HG02763 (cell line): ENCODE measurements around the gene SLC39A7.
A peak's percentile ranks its signal among the peaks of the same experiment; 100 is the strongest.

Experiments
- ATAC-seq: cut with Tn5 transposase; IDR thresholded peaks from one replicate; pipeline ENCODE4 v1.9.1; 2021; ENCODE audit warnings: mild to moderate bottlenecking, moderate library complexity; ENCODE audit not compliant: unreplicated experiment

SLC39A7 gene

DNA sequence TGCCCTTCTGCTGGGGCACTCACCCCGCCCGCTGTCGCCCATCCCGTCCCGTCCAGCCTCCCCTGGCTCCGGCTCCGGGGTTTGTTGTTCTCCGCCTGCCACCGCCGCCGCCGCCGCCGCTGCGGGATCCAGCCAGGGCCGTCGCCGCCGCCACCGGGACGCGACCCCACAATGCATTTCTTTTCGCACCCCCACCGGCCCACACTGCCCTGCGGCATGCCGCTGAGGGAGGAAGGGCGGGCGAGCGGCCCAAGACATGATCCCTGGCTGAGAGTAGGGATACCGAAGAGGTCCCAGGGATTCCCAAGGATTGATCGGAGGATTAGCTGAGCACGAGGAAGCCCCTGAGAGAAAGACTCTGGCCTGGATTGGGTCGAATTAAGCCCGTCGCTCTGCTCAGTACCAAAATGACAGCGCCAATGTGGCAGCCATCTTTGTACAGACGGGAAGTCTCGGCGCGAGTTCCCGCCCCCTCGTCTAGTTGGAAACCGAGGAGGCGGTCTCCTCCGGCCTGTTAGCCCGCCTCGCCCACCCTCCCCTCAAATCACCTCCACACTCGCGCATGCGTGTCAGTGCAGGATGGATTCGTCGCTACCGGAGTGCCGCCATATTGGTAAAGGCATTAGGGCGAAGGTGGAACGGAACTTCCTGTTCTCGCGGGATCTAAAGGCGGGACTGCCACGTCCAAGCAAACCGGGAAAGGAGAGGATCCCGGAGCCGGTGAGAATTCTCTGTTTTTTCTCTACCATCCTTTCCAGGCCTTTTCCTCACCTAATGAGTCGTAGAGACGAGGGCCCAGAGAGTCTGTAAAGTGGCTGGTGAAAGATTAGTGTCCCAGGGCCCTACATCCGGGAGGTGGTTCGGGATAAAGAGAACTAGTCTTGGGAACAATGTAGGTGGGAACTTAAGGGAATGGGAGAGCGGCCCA is at the start of gene SLC39A7, which contains the start of gene RXRB:
TSS of gene SLC39A7 (plus strand) at position 649 of the 928 bp plus-strand sequence. CDS start 379 bp downstream, outside the sequence.
TSS of gene RXRB (minus strand) at position 447 of the 928 bp plus-strand sequence. CDS start at position 258, 189 bp downstream.
- ATAC-seq = peak; percentile 55

GRCh38 chr6:33151050-33151449 is 49.6 kb upstream of the SLC39A7 start:
- ATAC-seq = no peak

- ATAC-seq = no peak
Measured at GRCh38 chr6:33154349-33154748, 46.3 kb upstream of the SLC39A7 start.

DNA sequence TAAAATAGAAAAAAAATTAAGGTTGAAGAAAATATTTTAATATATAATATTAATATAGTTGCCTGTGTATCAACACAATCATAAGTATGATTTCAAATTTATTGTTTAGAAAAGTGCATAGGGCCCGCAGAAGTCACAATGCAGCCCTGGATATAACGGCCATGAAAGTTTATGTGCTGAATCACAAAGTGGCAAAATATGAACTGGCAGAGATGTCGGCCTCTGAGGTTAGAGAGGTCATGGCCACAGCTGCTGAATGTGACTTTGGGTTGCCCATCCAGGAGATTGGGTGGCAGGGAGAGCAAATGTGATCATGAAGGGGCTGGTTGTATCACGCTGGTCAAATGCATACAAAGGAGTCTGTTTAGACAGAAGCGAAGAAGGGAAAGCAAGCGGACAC is 44.1 kb upstream of the SLC39A7 start:
- no peak for ATAC-seq

DNA sequence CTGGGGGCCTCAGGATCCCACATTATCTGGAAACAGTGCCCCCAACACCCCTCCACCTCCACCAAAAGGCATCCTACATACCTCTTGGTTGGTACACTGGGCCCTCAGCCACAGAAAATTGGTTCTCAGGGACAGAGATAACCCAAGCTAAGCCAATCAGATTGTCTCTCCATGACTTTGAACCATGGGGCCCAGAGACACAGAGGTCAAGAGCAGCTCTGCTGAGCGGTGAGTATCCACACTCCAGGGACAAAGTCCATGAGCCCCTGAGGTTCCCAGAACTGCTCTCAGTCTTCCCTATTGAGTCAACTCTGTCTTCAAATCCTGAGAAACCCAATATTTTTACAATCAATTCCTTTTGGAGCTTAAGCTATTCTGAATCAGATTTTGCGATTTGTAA is 43.7 kb upstream of the SLC39A7 start:
- no peak for ATAC-seq

GRCh38 chr6:33160096-33160495 is 40.6 kb upstream of the SLC39A7 start:
- ATAC-seq = no peak

DNA sequence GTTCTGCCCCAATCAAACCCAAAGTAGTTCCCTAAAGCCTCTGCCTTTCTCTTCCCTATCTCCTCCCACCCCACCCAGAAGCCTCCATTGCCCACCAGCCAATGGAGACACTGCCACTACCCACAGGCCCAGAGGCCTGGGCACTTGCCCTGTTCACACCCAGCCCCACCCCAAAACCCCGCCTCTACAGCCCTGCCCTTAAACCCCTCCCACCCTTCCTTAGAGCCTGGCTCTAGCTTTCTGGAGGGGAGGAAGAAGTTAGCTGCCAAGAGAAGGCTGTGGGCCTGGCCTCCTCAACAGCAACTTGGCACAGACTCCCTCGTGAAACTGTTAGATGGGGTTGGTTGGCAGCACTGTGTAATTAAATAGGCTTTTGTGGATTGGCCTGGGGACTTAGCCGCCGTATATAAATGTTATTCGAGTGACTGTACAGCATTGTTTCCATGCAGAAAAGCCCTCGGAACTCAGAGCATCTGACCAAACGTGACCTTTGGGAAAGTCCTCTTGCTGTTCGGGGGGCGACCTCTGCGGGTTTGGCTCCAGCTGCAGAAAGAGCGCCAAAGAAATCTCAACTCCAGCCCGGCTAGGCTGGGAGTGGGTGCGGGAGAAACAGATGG is 39.8 kb upstream of the SLC39A7 start:
- no peak for ATAC-seq

DNA sequence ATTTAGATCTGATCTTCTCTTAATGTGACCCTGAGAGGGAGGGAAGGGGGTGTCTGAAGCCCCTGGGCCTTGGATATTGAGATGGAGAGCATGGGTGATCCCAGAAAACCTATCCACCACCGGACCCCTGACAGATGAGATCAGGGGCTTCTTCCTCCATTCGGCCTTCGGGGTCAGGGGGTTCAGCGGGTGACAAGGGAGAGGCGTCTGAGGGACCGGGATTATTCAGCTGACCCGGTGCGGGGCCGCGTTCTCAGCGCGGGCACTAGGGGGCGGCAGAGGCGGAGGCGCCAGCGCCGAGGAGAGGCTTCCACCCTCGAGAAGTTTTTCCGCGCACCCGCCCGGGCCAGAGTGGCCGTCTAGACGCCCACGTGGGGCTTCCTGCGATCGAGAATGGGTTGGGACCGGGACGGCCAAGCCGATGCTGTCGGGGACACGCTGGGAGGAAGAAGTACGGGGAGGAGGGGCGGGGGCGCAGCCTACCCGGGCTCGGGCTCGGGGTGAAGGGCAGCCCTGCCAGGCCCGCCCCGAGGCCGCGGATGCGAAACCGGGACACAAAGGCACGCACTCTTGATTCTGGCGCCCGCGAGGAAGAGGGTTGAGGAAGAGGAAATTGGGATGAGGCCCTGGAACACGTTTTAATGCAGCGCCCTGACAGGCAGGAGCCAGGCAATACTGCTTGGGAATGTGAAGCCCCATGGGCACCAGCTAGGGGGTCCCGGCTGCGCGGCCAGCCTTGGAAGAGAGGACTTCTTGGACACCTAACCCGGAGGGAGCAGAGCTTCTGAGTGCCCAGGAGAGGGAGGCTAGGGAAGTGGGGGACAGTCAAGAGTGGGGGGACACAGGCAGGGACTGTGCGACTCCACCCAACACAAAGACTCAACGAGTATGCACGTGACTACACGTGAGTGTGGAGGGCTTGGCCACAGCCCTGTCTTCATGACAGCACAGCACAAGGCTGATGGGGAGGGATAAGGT is 39.0 kb upstream of the SLC39A7 start:
- ATAC-seq = no peak

- no peak for ATAC-seq
Measured at GRCh38 chr6:33163540-33163939, 37.1 kb upstream of the SLC39A7 start.

- ATAC-seq = no peak
Measured at GRCh38 chr6:33164176-33164575, 36.5 kb upstream of the SLC39A7 start.

DNA sequence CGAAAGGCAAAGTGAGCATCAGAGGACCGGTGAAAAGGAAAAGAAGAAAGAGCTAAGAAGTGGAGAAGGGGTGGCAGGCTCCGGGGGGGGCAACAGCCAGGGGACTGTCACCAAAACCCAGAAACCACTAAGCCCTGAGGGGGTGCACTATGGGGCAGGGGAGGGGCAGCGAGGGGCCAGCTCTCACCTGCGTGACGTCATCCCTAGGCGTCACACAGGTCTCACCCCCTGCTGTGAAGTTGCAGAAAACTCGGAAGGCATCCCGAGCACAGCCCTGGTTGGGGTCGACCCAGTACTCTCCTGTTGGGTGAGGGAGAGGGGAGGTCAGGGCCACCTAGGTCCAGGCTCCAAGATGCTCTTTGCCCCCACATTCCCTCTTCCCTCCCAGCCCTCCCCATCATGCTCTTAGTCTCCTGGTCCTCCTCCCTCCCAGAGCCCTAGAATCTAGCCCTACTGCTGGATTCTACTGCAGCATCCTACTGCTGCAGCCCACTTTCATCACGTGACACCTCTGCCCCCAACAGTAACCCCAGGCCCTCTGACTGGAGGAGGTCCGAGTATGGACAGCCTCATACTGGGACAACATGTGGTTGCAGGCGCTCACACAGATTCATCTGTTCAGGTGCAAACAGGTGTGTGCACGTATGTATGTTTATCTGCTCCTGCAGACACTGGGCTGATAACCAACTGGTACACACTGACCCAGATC is 35.8 kb upstream of the SLC39A7 start:
- no peak for ATAC-seq

GRCh38 chr6:33165581-33166258 is 34.9 kb upstream of the SLC39A7 start:
- no peak for ATAC-seq

DNA sequence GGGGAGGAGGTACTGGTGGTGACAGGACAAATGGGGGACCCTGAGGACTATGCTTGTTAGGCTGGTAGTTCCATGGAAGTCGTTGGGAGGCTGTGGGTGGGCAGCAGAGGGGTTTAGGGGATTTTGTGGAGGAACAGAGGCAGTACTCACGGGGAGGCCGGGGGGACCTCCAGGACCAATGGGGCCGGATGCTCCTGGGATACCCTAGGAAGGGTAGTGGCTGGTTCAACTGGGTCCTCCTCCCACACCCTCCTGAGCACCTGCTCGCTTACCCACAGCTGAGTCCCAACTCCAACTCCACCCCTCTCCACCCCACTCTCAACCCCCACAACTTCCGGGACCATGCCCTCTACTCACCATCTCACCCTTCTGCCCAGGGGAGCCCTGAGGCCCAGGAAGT is 34.3 kb upstream of the SLC39A7 start:
- ATAC-seq = no peak

- no peak for ATAC-seq
Measured at GRCh38 chr6:33166811-33167210, 33.9 kb upstream of the SLC39A7 start.

GRCh38 chr6:33167374-33168283 is 33.0 kb upstream of the SLC39A7 start:
- ATAC-seq = no peak

DNA sequence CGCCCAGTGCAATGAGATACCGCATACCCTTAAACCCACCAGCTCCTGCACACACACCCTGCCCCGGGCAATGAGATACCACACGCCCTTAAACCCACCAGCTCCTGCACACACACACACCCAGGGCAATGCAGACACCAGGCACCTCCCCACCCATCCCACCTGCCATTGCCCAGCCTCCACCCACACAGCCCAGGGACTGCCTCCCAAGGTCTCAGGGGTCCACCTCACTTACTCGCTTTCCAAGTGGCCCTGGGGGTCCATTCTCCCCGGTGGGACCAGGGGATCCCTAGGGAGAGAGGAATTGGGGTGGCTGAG is 32.4 kb upstream of the SLC39A7 start:
- ATAC-seq = no peak

DNA sequence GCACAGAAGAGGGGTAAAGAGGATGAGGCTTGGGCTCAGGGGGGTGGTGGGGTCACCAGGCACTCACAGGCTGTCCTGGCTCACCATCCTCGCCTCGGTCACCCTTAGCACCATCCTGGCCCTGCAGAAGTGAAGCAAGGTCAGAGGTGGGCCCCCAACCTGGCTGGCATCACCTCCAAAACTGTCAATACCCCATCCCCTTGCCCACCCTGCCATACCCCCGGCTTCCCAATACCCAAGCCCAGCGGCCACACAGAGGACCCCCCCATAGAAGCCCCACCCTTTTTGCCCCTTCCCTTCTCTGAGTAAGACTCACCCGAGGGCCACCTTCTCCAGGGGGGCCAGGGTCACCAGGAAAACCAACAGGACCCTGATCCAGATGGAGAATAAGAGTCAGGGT is 32.0 kb upstream of the SLC39A7 start:
- no peak for ATAC-seq

- ATAC-seq = no peak
Measured at GRCh38 chr6:33169291-33170175, 31.1 kb upstream of the SLC39A7 start.
